GM12874 (cell line): ENCODE measurements around the gene LAMB3.

Experiments used
- CTCF ChIP-seq: IDR thresholded peaks from 2 replicates; pipeline ENCODE4 v1.5.1; 2011; ENCODE audit warnings: low read depth, mild to moderate bottlenecking, control low read depth, low read length, moderate library complexity; ENCODE audit not compliant: insufficient read depth

The LAMB3 gene

GRCh38 chr1:209652121-209652735, at the start of gene LAMB3:
LAMB3 (minus strand) TSS chr1:209652425; CDS start chr1:209650944, 1,481 bp downstream.
- no peak for TF ChIP-seq CTCF

- TF ChIP-seq CTCF: no peak
These were observed 44.9 kb upstream of the LAMB3 start for GRCh38 chr1:209697126-209697525.

GRCh38 chr1:209696673-209697072, 44.4 kb upstream of the LAMB3 start:
- no peak for TF ChIP-seq CTCF

- TF ChIP-seq CTCF: peak; percentile 69
These were observed 40.7 kb upstream of the LAMB3 start for GRCh38 chr1:209692745-209693504.

- no peak for TF ChIP-seq CTCF
These were observed 40.1 kb upstream of the LAMB3 start for GRCh38 chr1:209692296-209692695.

GRCh38 chr1:209691237-209691636, 39.0 kb upstream of the LAMB3 start:
- TF ChIP-seq CTCF: no peak

GRCh38 chr1:209689477-209689876, 37.3 kb upstream of the LAMB3 start:
- no peak for TF ChIP-seq CTCF
